Retina (tissue), 1 donor: Measurements from ENCODE around the gene CPA1.

Source experiments
- DNase-seq: peaks from one replicate; pipeline ENCODE4 v3.0.0-alpha.2; 2016

The CPA1 gene

DNA sequence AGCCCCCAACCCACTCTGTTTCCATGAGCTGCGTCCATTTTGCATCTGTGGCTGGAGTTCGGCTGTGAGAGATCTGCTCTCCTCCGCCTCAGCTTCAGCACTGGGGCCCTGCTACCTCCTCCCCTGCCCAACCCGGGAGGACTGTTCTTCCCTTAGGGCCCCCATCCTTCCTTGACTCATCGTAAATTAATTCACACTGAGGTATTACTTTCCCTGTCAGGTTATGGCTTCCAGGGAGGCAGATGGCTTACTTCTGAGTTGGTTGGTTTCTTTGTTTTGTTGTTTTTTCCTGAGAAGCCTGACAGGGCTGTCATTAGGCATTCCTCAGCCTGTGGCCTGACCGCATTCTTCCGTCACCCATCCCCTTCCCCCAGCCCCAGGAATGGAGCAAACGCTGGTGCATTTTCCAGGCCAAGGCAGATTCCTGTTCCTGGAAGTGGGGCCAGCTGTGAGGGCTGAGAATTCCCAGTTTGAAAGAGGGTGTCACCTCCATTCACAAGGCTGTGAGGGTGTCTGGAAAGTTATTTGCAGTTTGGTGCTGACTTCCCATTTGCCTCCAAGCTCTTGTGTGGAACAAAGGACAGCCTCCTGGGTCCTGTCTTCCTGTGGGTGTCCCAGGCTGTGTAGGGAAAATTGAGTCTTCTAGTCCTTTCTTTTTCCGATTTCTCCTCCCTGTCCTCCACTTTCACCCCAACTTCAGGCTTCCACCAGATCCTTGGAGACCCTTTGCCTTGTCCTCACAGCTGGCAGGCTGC, 24.0 kb upstream of the CPA1 start:
- DNase-seq: peak; percentile 86

DNA sequence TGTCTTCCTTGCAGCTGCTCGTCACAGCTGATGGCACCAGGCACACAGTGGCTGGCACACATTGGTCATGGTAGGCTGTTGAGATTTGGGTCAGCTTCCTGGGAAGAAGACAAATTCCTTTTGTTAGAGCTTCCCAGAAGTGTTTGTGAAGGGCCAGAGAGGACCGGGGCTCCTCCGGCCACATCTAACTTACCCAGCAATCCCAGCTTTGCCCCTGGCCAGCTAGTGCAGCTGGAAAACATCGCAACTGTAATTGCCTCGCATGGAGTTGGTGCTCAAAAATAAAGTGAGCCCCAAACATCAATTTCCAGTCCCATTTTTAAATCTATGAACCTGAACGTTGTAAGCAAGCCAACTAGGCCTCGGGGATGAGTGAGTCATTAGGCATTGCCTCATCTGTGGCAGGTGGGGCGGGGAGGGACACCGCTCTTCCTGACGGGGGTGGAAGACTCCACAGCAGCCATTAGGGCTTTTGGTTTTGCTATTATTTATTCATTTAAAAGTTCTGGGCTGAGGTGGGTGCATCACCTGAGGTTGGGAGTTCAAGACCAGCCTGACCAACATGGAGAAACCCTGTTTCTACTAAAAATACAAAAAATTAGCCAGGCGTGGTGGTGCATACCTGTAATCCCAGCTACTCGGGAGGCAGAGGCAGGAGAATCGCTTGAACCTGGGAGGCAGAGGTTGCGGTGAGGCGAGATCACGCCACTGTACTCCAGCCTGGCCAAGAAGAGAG, 23.2 kb upstream of the CPA1 start:
- peak; percentile 57 for DNase-seq

DNA sequence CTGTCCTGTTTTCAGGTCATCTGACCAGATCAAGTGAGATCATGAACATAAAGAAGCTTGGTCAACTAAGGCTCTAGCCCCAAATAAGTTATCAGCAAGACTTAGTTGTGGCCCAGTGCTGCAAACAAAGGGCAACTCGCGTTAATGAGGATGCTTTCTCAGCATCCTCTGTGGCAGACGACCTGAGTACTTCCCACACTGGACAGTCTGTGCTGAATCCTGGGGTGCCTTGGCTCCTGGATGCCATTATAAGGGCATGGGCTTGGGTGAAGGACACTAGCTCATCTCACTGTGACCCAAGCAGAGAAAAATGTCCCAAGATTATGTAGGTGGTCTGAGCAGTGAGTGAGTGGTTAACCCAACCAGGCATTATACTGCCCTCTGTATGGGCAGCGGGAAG, 21.8 kb upstream of the CPA1 start:
- no peak for DNase-seq

DNA sequence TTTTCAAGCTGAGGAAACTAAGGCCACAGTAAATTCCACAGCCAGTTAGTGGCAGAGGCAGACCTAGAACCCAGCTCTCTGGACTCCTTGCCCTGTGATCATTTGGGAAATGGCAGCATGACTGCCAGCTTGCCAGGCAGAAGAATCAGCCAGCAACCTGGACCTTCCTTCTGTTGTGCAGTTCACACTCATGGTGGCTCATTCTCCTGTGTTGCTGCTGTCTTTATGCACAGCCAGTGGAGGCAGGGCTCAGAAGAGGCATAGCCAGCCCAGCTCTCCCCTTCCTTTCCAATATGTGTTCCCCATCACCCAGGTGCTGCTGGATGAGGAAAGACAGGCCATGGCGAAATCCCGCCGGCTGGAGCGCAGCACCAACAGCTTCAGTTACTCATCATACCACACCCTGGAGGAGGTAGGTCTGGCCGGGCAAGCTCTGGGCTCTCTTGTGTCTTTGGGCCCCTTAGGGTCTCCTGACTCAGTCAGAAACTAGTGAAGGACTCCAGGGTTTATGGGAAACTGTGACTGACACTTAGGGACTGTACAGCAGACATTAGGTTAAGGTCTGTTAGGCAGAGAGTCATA, 20.9 kb upstream of the CPA1 start:
- DNase-seq: no peak

DNA sequence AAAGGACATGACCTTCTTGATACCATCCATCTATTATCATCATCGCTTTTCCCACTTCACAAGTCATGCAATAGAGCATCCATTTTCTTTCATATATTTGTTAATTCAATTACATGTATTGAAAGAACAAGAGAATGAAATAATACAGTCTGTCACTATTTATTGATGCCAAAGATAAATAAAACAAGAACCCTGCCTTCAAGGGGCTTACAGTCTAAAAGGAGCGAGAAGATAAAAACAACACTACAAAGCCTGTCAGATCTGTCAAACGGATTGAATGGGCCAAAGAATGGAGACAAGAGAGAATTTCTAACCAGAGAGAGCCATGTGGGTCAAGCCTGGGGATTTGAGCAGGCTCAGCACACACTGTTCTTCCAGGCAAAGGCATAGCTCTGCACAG, 19.8 kb upstream of the CPA1 start:
- DNase-seq: no peak

DNA sequence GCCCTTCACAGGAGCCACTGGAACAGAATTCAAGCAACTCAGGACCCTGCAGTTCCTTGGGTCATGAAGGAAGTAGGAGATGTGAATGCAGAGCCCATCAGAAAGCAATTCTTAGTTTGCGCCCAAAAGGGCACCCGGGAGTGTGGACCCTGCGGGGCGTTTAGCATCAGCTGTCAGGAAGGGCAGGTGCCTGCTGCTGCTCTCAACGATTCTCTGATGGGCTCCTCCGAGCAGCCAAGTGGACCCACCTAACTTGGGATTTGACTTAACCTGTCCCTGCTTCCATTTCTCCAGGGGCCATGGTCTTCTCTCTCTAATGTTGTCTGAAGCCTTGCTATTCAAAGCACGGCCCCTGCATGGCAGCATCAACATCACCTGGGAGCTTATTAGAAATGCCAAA, 18.6 kb upstream of the CPA1 start:
- no peak for DNase-seq

DNA sequence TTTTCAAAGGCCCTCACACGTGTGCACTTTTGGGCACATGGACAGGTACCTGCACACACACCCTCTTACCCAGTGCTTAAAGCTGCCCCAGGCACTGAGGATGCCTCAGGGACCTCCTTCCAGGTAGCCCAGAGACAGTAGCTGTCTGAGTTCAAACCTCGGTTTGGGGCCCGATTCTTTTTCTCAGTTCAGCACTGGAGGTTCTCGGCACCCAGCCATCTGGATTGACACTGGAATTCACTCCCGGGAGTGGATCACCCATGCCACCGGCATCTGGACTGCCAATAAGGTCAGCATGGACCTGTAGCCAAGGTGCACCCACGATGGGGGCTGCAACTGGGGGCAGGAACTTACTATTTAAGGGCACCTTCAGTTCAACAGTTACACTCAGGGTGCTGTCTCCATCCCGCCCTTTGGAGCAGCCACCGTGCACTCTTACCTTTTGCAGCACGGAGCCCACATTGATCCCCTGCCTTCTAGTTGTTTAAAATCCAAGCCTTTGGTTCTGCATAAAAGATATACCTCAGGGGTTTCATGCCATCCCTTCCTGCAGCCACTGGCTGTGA, 18.0 kb upstream of the CPA1 start:
- no peak for DNase-seq

DNA sequence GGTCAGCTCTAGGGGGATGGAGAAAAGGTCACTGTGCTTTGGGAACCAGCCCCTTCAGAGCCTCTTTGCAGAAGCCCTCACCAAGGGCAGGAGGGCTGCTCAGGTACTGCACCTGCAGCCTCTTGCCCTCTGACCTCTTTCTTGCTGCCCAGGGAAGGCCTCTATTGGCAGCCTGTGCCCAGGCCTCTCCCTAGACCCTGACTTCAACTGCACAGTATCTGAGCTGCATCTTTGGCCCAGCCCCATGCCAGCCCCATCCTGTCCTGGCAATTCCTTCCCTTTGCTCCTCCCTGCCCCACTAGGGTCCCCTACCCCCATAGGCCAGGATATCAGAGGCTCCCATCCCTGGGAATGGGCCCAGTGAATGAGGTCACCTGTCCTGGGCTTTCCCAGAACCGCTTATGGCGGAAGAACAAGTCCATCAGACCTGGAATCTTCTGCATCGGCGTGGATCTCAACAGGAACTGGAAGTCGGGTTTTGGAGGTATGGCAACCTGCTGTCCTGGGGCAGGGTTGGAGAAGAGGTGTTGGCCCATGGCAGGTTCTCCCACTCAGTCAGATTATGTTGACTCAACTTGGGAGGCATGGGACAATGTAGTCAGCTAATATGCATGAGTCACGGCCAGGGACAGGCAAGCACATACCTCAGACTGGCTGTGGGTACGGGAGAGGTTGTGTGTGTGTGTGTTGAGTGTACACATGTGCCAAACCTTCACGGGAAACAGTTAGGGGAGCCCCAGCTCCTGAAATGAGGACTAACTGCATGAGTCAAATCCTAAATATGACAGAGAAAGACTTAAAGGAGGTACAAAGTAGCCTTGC, 17.1 kb upstream of the CPA1 start:
- DNase-seq: no peak

DNA sequence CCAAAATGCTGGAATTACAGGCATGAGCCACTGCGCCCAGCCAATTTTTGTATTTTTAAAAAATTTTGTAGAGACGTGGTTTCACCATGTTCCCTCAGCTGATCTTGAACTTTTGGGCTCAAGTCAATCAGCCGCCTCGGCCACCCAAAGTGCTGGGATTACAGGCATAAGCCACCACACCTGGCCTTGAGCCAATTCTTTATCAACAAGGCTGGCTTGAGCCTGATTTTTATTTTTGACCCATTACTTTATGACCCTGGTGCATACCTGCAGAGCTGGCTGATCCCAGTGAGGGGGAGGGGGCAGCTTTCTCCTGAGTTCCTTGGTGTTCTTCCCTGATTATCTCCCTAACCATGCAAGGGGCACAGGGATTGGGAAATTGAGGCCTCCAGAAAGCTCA, 15.8 kb upstream of the CPA1 start:
- DNase-seq: no peak

DNA sequence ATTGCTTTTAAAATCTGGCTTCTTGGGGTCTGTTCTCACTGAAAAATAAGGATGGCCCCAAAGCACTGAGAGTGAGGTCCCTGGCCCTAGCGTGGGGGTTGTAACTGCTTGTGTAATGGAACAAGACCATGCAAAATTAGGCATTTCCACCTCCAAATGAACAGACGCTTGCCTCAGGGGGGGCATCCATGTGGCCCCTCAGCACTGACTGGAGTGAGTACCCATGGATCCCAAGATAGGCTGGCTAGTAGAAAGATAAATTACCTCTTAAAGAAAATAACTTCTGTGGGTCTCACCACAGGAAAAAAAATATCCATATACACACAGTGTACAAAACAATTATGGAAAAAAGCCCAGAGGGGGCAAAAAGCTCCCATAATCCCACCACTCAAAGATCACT, 15.2 kb upstream of the CPA1 start:
- no peak for DNase-seq

DNA sequence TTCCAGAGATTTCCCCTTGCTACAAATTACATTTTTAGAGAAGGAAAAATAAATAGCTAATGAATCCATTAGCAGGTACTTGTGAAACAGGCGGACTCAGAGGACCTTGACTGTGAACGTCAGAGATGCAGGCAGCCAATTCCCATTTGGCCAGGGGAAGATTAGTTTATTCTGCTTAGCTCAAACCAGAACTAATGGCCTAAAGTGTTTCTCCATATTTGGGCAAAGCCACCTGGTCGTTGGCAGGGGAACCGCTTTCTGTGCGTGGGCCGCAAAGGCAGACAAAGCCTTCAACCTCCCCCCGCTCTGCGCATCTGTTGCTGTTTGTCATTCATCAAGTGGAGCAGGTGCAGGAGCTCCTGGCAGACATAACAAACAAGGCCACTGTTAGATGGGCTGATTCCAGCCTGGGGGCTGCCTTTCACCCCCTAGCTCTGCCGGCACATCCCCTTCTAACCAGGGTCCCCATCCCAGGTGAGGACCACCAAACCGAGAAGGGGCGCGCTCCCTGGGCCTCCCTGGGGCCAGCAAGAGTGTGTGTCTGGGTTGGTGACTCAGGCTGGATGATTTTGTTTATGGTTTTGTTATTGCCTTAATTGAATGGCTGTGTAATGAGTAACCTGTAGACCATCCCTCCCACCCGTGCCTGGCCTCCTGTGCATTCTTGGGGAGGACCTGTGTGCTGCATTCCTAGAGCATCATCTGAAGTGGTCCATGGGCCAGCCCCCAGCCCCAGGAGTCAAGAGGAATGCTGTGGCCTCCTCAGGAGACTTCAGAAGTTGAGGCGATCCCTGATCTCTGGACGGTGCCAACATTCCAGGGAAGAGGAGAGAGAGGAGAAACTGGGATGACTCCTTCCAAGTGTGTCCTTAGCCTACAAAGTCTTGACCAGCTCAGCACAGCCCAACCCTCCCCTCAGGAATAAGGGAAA, 14.5 kb upstream of the CPA1 start:
- DNase-seq: peak; percentile 73

DNA sequence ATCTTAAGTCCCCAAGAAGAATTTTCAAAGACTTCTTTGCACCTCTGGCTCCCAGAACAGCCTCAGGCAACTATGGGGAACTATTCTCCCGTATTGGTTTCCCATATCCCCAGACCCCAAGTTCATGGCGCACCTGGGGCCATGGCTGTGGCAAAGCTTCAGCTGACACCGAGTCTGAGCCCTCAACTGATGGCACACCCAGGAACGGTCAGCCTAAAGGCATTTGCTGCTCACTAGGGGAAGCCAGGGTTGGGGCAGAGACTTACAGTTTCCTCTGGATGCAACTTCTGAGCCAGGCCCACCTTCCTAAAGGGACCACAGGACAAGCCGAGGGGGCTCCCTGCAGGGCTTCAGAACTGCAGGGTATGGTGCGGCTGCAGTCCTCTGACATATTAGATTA, 13.7 kb upstream of the CPA1 start:
- no peak for DNase-seq

DNA sequence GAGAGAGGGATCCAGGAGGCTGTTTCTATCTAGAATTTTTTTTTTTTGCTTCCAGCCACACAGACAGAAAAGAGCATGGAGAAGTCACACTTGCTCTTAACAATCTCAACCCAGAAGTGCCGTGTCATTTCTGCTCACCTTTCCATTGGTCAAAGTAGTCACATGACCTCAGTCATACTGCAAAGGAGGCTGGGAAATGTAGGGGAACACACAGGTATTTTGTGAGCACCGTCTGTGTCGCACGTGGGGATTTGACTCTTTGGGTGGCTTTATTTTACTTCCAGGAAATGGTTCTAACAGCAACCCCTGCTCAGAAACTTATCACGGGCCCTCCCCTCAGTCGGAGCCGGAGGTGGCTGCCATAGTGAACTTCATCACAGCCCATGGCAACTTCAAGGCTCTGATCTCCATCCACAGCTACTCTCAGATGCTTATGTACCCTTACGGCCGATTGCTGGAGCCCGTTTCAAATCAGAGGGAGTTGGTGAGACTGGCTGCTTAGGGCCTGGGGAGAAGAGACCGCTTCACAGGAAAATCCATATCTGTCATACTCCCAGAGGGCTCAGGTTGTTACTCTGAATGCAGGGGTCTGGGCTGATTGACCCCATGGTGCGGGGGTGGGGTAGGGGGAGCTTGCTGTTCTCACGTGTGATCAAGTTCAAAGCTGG, 13.1 kb upstream of the CPA1 start:
- no peak for DNase-seq

DNA sequence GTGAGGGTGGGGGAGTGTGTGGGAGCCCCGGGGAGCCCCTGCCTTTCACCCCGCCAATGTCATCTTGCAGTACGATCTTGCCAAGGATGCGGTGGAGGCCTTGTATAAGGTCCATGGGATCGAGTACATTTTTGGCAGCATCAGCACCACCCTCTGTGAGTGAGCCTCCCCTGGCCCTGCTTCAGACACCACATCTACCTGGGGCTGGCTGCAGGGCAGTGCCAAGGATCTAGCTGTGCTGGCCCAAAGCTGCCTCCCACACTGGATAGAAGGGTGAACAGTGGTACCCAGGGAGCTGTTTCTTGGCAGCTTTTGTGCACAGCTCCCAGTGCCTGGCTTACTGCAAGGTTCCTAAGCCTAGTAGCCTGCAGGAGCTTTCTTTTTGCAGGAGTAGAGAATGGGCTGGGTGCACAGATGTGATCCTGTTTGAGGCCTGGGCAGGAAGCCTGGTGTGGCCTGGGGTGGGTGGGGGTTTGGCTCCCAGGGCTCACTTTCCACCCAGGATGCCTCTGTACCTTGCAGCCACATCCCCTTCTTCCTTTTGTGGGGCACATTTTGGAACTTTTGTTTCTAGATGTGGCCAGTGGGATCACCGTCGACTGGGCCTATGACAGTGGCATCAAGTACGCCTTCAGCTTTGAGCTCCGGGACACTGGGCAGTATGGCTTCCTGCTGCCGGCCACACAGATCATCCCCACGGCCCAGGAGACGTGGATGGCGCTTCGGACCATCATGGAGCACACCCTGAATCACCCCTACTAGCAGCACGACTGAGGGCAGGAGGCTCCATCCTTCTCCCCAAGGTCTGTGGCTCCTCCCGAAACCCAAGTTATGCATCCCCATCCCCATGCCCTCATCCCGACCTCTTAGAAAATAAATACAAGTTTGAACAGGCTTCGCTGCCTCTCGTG, 12.2 kb upstream of the CPA1 start:
- DNase-seq: no peak

DNA sequence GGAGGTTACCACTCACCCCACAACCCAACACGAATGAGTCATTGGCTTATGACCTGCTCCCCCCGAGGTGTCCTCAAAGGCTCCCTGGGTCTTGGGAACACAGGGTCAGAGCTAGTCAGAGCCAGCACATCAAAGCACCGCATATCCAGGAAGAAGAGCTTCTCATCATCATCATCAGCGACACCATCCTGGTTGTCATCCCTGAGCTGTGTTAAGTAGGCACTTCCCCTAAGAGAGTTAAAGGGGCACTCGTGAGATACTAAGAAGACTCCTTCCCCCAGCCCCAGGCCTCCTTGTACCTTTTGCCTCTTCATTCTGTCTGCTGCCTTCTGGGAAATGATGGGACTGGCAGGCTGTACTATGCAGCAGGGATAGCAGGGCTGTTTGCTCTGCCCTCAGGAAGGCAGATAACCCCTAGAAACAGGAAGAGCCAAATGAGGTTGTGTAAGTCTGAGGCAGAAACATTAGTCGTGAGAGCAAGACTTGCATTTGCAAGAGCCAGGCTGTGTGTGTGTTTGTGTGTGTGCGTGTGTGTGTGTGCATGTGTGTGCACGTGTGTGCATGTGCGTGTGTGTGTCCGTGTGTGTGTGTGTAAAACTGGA, 11.1 kb upstream of the CPA1 start:
- no peak for DNase-seq

DNA sequence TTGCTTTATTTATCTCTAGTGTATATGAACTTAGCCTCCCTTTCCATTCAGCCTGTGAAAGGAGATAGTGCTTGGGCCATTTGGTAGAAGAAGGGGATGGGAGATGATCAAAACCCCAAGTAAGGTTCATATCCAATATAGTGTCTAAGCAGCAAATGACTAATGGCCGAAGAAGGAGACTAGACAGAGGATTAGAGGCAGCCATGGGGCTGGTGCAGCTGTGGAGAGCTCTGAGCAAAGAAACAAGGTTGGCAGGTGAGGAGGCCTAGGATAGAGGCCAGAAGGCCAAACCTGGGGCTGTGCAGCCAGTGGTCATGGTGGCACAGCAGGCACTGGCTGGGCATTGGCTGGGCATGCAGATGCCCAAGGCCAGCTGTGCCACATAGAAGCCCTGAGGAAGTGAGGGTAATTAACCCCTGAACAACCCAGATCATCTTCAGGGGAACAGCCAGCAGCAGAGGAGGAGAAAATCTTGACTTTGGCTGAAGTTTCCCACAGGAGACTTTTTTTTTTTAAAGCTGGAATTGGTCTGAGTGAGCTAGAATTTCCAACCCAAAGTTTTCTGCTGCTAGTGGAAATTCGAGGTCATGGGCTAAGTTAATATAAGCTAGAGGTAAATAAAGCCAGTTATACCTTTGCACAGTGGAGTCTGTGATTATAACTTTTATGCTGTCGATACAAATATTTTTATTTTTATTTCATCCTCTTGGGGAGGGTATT, 10.3 kb upstream of the CPA1 start:
- DNase-seq: no peak

DNA sequence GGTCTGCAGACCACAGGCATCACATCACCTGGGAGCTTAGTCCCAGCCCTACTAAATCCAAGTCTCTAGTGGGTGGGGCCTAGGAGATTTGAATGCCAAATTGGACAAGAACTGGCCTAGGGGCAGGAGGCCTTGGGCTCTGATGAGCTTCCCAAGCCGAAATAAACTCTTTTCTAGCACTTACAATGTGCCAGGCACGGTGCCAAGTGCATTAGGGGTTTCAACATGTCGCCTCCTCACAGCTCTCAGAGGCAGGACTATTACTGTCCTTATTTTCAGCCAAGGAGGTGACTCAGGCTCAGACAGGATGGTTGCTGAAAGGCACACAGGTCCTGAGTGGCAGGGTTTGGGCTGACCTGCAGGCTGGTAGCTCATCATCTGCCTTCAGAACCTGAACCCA, 9.2 kb upstream of the CPA1 start:
- no peak for DNase-seq

DNA sequence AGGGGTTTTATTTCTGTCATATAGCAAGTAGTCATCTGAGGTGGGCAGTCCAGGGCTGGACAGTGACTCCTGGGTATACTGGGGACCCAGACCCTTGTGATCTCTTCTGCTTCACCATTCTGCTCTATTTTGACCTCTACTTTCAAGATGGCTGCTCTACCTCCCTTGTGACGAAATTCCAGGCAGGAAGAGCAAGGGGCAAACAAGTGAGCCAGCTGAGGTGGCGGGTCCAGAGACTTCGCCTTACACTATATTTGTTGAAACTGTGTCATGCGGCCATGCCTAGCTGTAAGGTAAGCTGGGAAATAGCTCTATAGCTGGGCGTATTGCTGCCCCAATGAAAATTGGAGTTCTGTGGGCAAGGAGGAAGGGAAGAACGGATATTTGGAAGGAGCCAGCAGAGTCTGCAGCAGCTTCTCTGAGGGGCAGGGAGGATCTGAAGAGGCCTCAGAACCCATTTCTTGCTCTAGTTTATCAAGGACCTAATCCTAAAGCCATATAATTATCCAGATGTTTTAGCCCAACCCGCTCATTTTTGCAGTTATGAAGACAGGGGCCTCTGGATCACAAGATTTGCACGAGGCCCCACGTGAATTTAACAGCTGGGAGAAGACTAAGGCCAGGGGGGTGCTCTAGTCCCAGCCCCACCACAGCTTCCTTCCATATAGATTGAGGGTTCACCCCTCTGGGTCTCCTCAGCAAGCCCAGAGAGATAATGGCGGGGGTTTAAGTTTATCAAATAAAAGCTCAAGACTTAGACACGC, 7.7 kb upstream of the CPA1 start:
- DNase-seq: no peak
